Stimulated activated CD4-positive, alpha-beta T cell treated with anti-CD3 and anti-CD28 coated beads, TNF-alpha, amount 100 ng/mL, for 4 hours (primary cell): Measurements from ENCODE around the gene ANO7.

Experiments used
- DNase-seq, 3 experiments: peaks; one replicate each; pipeline ENCODE4 v3.0.0-alpha.2; 2020; ENCODE audit warnings: low read depth in 3 of 3

The ANO7 gene, protein sequence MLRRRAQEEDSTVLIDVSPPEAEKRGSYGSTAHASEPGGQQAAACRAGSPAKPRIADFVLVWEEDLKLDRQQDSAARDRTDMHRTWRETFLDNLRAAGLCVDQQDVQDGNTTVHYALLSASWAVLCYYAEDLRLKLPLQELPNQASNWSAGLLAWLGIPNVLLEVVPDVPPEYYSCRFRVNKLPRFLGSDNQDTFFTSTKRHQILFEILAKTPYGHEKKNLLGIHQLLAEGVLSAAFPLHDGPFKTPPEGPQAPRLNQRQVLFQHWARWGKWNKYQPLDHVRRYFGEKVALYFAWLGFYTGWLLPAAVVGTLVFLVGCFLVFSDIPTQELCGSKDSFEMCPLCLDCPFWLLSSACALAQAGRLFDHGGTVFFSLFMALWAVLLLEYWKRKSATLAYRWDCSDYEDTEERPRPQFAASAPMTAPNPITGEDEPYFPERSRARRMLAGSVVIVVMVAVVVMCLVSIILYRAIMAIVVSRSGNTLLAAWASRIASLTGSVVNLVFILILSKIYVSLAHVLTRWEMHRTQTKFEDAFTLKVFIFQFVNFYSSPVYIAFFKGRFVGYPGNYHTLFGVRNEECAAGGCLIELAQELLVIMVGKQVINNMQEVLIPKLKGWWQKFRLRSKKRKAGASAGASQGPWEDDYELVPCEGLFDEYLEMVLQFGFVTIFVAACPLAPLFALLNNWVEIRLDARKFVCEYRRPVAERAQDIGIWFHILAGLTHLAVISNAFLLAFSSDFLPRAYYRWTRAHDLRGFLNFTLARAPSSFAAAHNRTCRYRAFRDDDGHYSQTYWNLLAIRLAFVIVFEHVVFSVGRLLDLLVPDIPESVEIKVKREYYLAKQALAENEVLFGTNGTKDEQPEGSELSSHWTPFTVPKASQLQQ

DNA sequence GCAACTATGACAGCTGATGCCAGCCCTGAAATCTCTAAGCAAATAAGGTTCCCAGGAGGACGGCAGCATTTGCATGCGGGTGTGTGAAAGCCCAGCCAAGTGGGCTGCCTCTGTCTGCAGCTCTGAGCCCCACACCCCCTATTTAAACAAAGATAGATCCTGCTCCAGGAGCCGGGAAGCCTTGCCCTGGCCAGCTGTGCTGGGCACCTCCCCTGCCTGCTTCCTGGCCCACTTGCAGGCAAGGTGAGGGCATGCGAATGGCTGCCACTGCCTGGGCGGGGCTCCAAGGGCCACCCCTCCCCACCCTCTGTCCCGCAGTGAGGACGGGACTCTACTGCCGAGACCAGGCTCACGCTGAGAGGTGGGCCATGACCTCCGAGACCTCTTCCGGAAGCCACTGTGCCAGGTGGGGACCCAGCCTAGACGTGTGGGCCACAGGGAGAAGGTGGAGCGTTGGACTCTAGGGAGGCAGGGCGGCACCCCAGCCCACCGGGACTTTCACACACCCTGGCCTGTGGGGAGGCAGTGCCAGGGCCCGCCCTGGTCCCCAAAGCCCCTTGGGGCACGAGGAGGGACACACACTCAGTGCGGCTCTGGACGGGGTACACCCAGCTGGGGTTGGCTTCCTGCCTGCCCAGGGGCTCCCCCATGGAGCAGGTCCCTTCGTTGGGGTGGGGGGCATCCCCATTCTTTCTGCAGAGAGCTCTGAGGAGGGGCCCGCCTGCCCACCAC lies at the start of gene ANO7:
ANO7 (plus strand) TSS at position 317 of the 732 bp plus-strand sequence. CDS start 1,387 bp downstream, outside the sequence.
- no peak for DNase-seq

DNA sequence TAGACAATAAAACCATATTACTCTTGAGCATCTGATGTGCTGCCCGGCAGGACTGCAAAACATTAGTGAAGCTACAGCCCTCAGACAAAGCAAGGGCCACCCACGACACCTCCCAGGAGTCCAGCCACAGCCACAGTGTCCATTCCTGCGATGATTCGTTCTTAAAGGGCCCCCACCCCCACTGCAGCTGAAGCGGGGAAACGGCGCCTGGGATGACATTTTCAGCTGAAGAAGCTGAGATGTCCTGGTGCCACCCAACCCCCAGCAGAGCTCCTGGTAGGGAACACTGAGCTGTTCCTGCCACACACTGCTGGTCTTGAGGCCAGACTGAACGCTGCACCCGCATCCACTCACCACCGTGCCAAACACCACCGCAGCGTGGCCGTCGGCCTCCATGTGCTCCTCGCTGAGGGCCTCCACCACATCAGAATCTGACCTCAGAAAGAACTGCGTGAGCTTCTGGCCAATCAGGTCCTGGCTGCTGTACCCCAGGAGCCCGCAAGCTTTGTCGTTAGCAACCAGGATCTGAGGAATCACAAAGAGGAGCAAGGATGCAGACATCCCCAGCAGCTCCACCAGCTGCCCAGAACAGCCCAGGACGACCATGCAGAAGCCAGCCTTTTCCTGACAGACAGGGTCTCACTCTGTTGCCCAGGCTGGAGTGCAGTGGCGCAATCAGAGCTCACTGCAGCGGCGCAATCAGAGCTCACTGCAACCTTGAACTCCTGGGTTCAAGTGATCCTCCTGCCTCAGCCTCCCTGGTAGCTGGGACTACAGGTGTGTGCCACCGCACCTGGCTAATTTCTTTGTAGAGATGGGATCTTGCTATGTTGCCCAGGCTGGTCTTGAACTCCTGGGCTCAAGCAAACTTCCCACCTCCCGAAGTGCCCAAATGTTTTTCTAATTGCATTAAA lies 48.7 kb upstream of the ANO7 start:
- DNase-seq: no peak

DNA sequence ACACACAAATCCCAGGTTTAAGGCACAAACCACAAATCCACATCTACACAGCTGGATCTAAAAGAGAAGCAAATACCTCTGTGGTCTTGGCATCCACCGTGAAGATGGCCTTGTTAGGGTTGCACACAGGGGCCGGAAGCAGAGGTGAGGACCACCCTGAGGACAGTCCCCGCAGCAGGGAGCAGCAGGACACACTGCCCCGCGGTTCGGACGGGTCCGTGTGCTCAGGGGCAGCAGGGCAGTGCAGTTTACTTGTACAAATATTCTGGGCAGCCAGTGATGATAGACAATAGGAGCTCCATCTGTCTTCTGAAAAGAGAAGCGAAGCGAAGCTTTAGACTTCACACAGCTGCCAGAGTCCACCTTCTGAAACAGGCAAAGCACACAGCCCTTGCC lies 48.0 kb upstream of the ANO7 start:
- DNase-seq: no peak

DNA sequence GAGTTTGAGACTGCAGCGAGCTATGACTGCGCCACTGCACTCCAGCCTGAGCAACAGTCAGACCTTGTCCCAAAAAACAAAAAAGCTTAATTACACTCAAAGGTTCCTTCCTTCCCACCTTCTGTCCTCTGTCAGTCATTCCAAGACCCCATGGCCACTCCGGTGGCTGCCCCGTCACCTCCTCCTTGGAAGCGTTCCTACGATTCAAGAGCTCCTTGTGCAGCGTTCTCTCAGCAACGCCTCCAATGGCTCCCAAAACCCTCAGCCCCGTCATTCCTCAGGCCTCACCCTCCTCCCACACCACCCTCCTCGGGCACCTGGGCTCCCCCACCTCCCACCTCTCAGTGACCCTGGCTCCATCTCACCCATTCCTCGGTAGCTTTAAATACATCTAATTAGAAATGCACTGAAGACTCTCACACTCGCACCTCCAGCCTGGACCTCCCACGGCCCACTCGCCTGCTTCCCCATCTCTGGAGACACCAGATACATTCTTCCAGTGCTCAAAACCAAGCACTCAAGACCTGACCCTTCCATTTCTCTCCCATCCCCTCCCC lies 47.2 kb upstream of the ANO7 start:
- no peak for DNase-seq

DNA sequence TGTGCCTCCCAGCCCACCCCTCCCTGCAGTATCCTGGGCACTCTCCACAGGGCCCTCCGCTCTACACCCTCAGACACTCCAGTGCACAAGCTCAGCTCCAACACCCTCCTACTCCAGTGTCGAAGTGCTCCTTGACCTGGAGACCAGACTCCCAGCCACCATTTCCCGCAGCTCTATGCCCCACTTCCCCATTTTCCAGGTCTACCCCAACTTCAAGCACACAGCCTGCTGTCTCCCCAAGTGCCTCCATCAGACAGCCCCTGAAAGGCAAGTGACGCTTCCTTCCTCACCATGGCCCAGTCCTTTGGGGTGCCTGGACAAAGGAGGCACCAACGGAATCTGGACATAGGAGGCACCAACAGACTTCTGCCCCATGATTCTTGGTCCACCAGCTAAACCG lies 46.4 kb upstream of the ANO7 start:
- no peak for DNase-seq

DNA sequence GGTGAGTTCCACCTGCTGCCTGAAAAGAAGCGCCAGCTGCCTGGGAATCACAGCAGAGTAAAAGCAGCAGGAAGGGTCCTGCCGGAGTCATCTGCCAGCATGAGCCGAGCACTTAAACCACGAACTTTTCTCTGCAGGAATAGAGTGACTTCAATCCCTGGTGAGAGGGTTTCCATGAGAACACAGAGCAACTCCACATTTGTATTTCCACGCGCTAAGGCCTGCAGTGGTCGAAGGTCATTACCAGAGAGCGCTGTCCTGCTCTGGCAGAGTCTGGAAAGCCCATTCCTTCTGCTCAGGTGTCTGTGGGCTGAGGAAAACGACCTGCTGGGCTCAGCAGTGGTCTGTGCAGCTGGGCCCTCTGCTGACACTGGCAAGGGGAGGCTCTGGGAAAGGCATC lies 45.9 kb upstream of the ANO7 start:
- DNase-seq: no peak

DNA sequence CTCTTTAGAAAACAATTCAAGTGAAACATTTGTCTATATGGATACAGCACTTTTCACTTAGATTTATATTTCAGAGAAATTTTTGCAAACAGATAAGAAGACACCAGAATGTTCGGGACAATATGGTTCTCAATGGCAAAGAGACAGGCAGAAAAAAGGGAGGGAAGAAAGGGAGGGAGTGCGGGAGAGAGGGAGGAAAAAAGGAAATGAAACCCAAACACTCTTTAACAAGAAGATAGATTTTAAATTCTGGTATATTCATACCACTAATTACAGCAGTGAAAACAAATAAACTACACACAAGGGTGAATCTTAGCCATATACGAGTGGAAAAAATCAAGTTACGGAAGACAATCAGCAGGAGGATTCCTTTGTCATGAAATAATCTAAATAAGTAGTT lies 42.2 kb upstream of the ANO7 start:
- no peak for DNase-seq

DNA sequence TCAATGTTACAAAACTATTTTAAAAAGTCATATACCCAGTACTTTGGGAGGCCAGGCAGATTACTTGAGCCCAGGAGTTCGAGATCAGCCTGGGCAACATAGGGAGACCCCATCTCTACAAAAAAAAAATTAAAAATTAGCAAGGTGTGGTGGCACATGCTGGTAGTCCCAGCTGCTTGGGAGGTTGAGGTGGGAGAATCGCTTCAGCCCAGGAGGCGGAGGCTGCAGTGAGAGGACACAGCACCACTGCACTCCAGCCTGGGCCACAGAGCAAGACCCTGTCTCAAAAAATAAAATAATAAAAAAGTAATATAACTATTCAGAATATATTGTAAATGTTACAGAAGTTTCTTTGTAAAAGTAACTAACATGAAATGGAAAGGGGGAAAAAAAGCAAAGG lies 41.1 kb upstream of the ANO7 start:
- DNase-seq: no peak

DNA sequence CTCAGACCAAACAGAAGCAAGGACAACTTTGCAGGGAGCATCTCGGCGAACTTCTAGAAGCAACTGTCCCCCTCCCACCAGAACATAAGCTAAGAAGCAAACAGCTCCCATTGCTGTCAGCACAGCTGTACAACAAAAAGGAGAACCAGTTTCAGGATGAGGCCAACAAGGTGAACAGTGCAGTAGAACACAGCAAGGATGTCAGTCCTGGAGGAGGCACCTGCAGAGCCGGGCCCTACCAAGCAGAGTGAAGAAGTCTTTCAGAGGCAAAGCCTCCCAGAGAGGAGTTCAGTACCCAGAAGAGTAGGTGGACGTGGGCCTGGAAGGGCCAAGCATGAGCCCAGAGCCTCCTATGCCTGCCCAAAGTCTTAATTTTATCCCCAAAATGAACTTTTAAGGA lies 40.2 kb upstream of the ANO7 start:
- no peak for DNase-seq

DNA sequence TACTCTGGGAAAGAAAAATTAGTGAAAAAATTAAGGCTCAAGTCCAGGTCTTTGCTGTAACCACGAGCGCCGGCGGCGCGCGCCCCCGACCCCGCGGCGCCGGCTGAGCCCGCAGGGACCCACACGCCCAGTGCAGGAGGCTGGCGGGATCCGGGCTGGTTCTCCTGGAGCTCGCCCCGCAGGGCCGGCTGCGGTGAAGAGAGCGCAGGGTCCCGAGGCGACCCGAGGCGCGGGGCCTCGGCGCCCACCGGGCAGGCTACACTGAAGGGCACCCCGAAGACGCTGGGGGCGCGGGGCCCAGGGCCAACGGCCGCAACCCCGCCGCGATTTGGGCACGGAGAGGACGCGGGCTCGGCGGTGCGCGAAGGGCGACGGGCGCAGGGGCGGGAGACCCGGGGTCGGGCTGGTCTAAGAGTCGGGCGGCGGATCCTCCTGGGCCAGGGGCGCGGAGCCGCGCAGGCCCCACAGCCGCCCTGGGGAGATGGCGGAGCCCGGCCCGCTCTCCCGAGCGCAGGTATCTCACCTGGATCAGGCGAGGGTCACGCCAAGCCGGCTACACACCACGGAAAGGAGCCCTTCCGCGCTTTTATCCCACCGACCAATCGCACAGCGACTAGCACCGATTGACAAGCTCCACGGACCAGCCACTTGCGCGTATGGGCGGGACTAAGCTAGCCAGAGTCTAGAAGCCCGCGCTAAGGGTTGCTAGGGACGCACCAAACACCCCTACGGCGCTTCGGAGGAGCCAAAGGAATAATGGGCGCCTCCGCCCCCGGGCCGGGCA lies 39.4 kb upstream of the ANO7 start, which contains the start of gene PASK:
PASK (minus strand) TSS at position 582 of the 784 bp plus-strand sequence. CDS start 6,440 bp downstream, outside the sequence.
- DNase-seq: peak; percentile 74 to 86 (median 81)

DNA sequence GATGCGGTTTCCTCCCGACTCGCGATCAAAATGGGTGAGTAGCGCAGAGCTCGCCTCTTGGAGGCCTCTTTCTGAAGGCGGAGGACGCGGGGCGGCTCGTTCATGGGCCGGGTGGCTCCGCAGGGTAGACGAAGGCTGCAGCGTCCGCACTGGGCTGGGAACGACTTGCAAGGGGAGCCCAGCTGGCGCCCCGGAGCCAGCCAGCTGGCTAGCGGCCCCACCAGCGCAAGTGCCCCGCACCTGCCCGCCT lies 38.9 kb upstream of the ANO7 start:
- no peak for DNase-seq

DNA sequence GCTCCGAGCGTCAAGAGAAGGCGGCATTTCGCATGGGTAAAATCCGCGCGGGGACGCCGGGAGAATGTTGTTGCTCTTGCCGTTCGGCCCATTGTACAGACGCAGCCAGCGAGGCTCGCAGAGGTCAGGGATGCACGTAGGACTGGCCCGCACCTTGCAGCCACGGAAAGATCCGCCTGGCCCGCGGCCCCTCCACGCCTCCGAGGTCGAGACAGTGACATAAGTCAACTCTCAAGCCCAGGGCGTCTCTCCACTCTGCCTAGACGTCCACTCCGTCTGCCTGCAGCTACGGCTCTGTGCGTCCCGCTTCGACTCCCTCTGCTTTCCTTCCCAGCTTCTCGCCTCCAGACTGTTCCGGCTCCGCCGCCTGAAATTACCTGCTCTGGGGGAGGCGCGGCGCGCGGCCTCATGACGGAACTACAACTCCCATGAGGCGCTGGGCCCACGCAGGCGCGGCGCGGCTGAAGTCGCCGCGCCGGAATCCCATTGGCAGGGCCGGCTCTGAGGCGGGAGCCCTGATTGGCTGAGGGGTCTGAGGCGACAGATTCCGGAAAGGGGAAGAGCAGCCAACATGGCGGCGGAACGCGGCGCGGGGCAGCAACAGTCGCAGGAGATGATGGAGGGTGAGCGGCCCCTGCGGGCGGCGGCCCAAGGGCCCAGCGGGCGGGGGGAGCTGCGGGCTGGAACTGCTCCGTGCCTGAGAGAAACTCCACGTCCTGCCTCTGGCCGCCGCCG lies 38.4 kb upstream of the ANO7 start, which contains the start of gene PPP1R7:
PPP1R7 (plus strand) TSS at position 543 of the 735 bp plus-strand sequence; CDS start at position 572, 29 bp downstream.
- DNase-seq: peak; percentile 80 to 92 (median 90)

DNA sequence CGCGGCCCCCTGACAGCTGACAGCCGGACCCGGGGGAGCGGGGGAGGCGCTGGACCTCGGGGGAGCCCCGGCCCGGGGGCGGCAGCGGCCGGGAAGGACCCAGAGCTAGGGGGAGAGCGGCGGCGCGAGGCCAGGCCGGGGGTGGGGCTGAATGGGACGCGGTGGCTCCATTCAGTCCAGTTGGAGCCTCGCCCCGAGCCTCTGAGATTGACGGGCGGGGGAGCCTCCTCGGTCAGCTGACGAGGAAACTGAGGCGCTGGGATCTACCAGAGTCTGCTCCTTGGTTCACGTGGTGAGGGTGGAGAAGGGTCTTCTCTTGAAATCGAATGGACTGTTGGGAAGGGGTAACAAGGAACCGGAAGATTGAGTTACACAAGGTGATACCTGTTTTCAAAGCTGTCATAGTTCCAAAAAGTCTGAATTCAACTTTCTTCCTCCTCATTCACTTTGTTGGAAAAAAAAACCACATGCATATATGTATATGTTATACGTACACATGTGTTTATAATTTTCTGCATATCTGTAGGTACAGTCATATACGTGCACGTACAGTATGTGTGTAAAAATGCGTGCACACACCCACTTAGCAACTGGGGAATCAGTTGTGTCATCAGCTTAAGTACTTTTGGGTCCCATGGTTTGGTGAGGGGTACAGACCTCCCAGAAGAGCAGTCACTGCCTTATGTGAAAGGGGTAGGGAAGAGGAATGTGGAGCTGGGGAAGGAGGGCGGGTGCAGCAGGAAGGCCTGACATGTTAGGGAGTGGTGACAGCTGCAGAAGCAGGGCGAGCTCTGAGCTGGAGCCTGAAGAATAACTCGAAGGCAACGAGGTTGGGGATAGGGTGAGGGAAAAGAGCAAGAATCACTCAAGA lies 37.6 kb upstream of the ANO7 start:
- no peak for DNase-seq

DNA sequence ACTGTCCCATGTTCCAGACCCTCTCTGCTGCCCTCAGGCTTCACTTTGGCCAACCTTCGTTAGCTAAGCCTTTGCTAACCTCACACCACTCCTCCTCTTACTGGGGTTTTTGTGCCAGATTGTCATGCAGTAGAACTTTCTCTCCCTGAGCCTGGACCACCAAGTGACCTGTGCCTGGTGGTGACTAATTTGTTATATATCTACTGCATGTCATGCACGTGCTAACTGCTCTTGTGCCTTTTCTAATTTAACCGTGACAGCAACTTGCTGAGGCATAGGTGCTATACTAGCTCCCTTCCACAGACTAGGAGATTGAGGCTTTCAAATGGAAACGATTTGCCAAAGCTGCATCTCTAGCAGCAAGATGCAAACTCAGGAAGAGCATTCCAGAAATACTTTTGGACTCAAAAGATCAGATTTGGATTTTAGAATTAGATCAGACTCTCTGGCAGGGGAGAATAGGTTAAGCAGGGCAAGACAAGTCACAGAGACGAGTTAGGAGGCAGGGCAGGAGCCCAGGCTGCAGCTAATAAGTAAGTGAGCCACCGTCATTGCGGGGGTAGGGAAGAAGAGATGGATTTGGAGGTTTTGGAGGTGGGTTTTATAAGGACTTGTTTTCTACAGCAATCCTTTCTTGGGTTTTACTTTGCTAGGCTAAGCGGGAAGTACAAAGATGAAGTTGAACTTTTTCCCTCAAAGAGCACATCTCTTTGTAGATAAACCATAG lies 36.4 kb upstream of the ANO7 start:
- DNase-seq: no peak

DNA sequence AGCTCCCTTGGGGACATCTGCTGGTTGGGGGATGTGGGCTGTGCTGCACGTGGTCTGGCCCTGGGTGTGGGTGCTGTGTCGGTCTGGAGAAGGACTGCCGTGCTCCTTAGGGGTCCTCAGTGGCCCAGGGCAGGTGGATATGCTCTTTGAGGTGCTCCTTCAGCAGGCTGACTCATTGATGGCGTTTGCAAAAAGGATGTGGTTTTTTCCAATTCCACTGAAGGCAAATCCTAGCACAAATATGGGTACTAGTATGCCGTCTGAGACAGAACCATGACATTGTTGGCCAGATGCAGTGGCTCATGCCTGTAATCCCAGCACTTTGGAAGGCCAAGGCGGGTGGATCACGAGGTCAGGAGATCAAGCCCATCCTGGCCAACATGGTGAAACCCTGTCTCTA lies 34.9 kb upstream of the ANO7 start:
- DNase-seq: no peak

DNA sequence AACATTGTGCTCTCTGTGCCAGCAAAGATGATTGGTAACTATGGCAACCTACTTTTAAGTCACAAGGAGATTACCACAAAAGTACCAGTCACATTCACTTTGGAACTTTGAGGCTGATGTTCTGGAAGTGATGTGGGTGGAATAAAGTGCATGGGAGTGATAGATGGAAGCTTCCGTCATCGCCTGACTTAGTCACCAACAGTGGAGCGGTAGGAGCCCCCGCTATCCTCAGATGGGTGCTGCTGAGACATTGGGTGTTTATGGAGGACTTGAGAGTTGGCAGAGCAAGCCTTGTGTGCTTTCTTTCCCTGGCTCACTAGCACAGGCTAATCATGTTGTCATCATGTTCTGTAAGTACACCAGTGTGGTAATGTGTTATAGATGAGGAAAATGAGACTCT lies 33.6 kb upstream of the ANO7 start:
- no peak for DNase-seq

DNA sequence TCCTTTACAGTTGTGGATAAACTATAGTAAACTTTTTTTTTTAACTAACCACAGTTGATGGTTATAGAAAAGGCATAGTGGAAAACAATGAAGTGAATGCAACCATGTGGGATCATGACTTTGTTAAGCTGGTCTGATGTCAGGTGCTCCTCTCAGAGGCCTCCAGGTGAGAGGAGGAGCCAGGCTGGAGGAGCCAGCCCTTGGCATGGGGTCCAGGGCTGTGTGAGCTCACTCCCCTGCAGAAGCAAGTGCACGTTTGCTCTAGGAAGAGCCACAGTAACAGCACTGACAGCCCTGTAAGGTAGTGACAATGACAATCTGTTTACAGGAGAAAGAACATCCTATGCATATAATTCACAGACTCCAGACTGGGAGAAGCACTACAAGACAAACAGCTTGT lies 32.5 kb upstream of the ANO7 start:
- no peak for DNase-seq

DNA sequence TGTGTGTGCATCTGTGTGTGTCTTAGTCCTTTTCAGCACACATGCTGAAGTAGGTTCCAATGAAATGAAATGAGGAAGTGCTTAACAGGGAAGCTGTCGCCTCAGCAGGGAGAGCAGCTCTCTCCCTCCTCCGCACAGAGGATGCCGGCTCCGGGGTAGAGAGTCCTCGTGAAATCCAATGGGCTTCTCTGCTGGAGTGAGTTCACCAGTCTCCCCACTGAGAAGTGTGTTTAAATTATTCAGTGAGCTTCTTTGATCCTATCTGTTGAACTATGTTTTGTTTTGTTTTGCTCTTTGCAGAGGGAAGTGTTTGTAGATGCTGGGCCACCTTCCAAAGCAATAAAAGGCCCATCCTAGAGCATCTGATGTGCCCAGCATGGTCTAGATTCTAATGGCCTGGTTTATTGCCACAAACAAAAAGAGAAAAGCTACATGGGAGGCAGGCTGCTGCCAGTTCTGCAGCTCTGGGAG lies 31.5 kb upstream of the ANO7 start:
- no peak for DNase-seq
